ENCODE measurements around the gene MAP3K10.

DNA sequence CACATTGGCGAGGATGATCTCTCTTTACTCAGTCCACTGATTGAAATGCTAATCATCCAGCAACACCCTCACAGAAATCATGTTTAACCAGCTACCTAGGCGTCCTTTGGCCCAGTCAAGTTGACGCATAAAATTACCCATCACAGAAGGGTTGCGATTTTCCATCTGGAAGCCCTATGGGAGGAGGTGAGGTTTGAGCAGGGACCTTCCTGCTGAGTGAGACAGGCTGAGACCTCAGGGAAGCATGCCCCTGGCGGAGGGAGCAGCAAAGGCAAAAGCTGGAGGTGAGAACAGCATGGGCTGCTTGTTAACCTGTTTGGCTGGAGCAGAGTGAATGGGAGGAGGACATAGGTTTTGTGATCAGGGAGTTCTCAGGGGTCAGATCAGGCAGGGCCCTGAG is 19.7 kb downstream of the MAP3K10 start:
- TF ChIP-seq, protein P1, sequence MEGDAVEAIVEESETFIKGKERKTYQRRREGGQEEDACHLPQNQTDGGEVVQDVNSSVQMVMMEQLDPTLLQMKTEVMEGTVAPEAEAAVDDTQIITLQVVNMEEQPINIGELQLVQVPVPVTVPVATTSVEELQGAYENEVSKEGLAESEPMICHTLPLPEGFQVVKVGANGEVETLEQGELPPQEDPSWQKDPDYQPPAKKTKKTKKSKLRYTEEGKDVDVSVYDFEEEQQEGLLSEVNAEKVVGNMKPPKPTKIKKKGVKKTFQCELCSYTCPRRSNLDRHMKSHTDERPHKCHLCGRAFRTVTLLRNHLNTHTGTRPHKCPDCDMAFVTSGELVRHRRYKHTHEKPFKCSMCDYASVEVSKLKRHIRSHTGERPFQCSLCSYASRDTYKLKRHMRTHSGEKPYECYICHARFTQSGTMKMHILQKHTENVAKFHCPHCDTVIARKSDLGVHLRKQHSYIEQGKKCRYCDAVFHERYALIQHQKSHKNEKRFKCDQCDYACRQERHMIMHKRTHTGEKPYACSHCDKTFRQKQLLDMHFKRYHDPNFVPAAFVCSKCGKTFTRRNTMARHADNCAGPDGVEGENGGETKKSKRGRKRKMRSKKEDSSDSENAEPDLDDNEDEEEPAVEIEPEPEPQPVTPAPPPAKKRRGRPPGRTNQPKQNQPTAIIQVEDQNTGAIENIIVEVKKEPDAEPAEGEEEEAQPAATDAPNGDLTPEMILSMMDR (conservative IDR thresholded peaks at IDR 0.05) = no peak
- TF ChIP-seq EZH2 (IDR thresholded peaks at IDR 0.05; ENCODE audit: low read depth) = no peak
